Skeletal muscle tissue (tissue), 4 donors: Measurements from ENCODE around the gene AIFM2. TPM values are rescaled to one million over a fixed set of nuclear protein-coding genes. Genes with fewer than 3 reads are reported as not detected.
A peak's percentile ranks its signal among the peaks of the same experiment; 100 is the strongest.
"Not testable (repeated sequence)": the region's sequence is repeated elsewhere in the genome, so short reads cannot be mapped to it uniquely, and the experiment has no call there.

ENCODE experiments used
- H3K27ac ChIP-seq: one replicate; pipeline ENCODE4 v1.7.0; 2013; ENCODE audit warnings: mild to moderate bottlenecking, low read depth, low read length, inconsistent platforms
- H3K27me3 ChIP-seq, 3 donors: one replicate each; pipeline ENCODE4 v1.7.0; 2013; ENCODE audit warnings: low read length in 3 of 3; ENCODE audit not compliant: control insufficient read depth in 3 of 3, insufficient read depth in 3 of 3
- H3K36me3 ChIP-seq, 3 donors: one replicate each; pipeline ENCODE4 v1.7.0; 2013; ENCODE audit warnings: low read length in 3 of 3; ENCODE audit not compliant: control insufficient read depth in 3 of 3, insufficient read depth in 3 of 3
- H3K4me1 ChIP-seq, 3 donors: one replicate each; pipeline ENCODE4 v1.7.0; 2013; ENCODE audit warnings: low read length in 3 of 3, mild to moderate bottlenecking in 3 of 3; ENCODE audit not compliant: control insufficient read depth in 3 of 3, insufficient read depth in 3 of 3
- H3K4me3 ChIP-seq, 3 donors: one replicate each; pipeline ENCODE4 v1.7.0; 2013; ENCODE audit warnings: low read length in 3 of 3
- H3K9ac ChIP-seq, 3 donors: one replicate each; pipeline ENCODE4 v1.7.0; 2013; ENCODE audit warnings: low read length in 3 of 3, mild to moderate bottlenecking in 3 of 3, moderate library complexity in 2 of 3, low read depth in 1 of 3
- H3K9me3 ChIP-seq, 3 donors: one replicate each; pipeline ENCODE4 v1.7.0; 2013; ENCODE audit warnings: low read length in 3 of 3; ENCODE audit not compliant: control insufficient read depth in 3 of 3
- total RNA-seq: library from RNA; depleted of rRNA; stranded (reverse); fragments of >200 nt; gene quantifications from one replicate; pipeline ENCODE4 v1.2.3, GENCODE V29; 2014
- donor health status: Osteomylitis.

AIFM2 gene
- total RNA-seq, 1 donor from 2014 or later = 2.6 TPM

GRCh38 chr10:70124415-70124814 lies 8.2 kb downstream of the AIFM2 start:
- Histone ChIP-seq H3K4me1 (peaks cover 0 to 4% (median 0%) of the 10 kb centered on the region in 3 donors), H3K9me3 (no peaks in the 10 kb centered on the region), H3K27me3 (no peaks in the 10 kb centered on the region), H3K36me3 (peaks cover 15 to 29% (median 15%) of the 10 kb centered on the region in 3 donors), H3K27ac (no peak overlapping the region), H3K9ac (no peak overlapping the region), H3K4me3 (no peak overlapping the region)

- Histone ChIP-seq H3K4me1 (peaks cover 0 to 4% (median 0%) of the 10 kb centered on the region in 3 donors), H3K9ac (no peak overlapping the region), H3K9me3 (no peaks in the 10 kb centered on the region), H3K4me3 (no peak overlapping the region), H3K27ac (no peak overlapping the region), H3K36me3 (peaks cover 15 to 35% (median 17%) of the 10 kb centered on the region in 3 donors), H3K27me3 (no peaks in the 10 kb centered on the region)
These were observed 8.8 kb downstream of the AIFM2 start for GRCh38 chr10:70123817-70124216.

GRCh38 chr10:70123166-70123565 lies 9.5 kb downstream of the AIFM2 start:
- not testable (repeated sequence) for H3K27ac ChIP-seq, H3K4me1 ChIP-seq, H3K9ac ChIP-seq, H3K4me3 ChIP-seq, H3K27me3 ChIP-seq, H3K9me3 ChIP-seq
- H3K36me3 ChIP-seq = peaks cover 15 to 36% (median 18%) of the 10 kb centered on the region in 3 donors

GRCh38 chr10:70122742-70123141 lies 9.9 kb downstream of the AIFM2 start:
- H3K27me3 ChIP-seq = no peaks in the 10 kb centered on the region
- H3K4me1 ChIP-seq = peaks cover 0 to 7% (median 4%) of the 10 kb centered on the region in 3 donors
- H3K9ac ChIP-seq = no peak overlapping the region
- H3K4me3 ChIP-seq = no peak overlapping the region
- H3K36me3 ChIP-seq = peaks cover 15 to 36% (median 18%) of the 10 kb centered on the region in 3 donors
- H3K27ac ChIP-seq = no peak overlapping the region
- H3K9me3 ChIP-seq = no peaks in the 10 kb centered on the region

- peaks cover 0 to 12% (median 12%) of the 10 kb centered on the region in 3 donors for H3K4me1 ChIP-seq
- H3K4me3 ChIP-seq = no peak overlapping the region
- H3K27ac ChIP-seq = no peak overlapping the region
- no peaks in the 10 kb centered on the region for H3K9me3 ChIP-seq
- H3K9ac ChIP-seq = no peak overlapping the region
- H3K27me3 ChIP-seq = no peaks in the 10 kb centered on the region
- H3K36me3 ChIP-seq = peaks cover 24 to 47% (median 27%) of the 10 kb centered on the region in 3 donors
These were observed 11.2 kb downstream of the AIFM2 start for GRCh38 chr10:70121281-70121949.

GRCh38 chr10:70120417-70120816 lies 12.2 kb downstream of the AIFM2 start:
- H3K27ac ChIP-seq = no peak overlapping the region
- H3K36me3 ChIP-seq = peaks cover 24 to 52% (median 28%) of the 10 kb centered on the region in 3 donors
- no peak overlapping the region for H3K9ac ChIP-seq
- H3K4me3 ChIP-seq = no peak overlapping the region
- no peaks in the 10 kb centered on the region for H3K27me3 ChIP-seq
- peaks cover 0 to 14% (median 14%) of the 10 kb centered on the region in 3 donors for H3K4me1 ChIP-seq
- H3K9me3 ChIP-seq = no peaks in the 10 kb centered on the region

- H3K4me1 ChIP-seq = peaks cover 0 to 14% (median 14%) of the 10 kb centered on the region in 3 donors
- no peak overlapping the region for H3K27ac ChIP-seq
- no peaks in the 10 kb centered on the region for H3K9me3 ChIP-seq
- peaks cover 29 to 58% (median 34%) of the 10 kb centered on the region in 3 donors for H3K36me3 ChIP-seq
- H3K27me3 ChIP-seq = no peaks in the 10 kb centered on the region
- peak overlapping the region in 1 of 3 donors; percentile 25 for H3K9ac ChIP-seq
- H3K4me3 ChIP-seq = no peak overlapping the region
These were observed 13.0 kb downstream of the AIFM2 start for GRCh38 chr10:70119623-70120022.

GRCh38 chr10:70119197-70119596 lies 13.4 kb downstream of the AIFM2 start:
- H3K27ac ChIP-seq = no peak overlapping the region

GRCh38 chr10:70118196-70118595 lies 14.4 kb downstream of the AIFM2 start:
- H3K4me3 ChIP-seq = no peak overlapping the region
- H3K36me3 ChIP-seq = peaks cover 39 to 59% (median 43%) of the 10 kb centered on the region in 3 donors
- peaks cover 0 to 14% (median 14%) of the 10 kb centered on the region in 3 donors for H3K4me1 ChIP-seq
- no peak overlapping the region for H3K27ac ChIP-seq
- H3K9me3 ChIP-seq = no peaks in the 10 kb centered on the region
- no peaks in the 10 kb centered on the region for H3K27me3 ChIP-seq
- no peak overlapping the region for H3K9ac ChIP-seq

More at GRCh38 chr10:70119197-70119596, 13.4 kb downstream of the AIFM2 start:
- Histone ChIP-seq H3K4me3 (no peak overlapping the region), H3K4me1 (peaks cover 0 to 14% (median 14%) of the 10 kb centered on the region in 3 donors), H3K9ac (no peak overlapping the region), H3K9me3 (no peaks in the 10 kb centered on the region), H3K27me3 (no peaks in the 10 kb centered on the region), H3K36me3 (peaks cover 30 to 59% (median 35%) of the 10 kb centered on the region in 3 donors)

- Histone ChIP-seq H3K27ac (no peak overlapping the region), H3K4me3 (no peak overlapping the region), H3K9ac (no peak overlapping the region), H3K27me3 (no peaks in the 10 kb centered on the region), H3K9me3 (no peaks in the 10 kb centered on the region), H3K36me3 (peaks cover 43 to 61% (median 47%) of the 10 kb centered on the region in 3 donors), H3K4me1 (peaks cover 0 to 14% (median 14%) of the 10 kb centered on the region in 3 donors)
These were observed 15.0 kb downstream of the AIFM2 start for GRCh38 chr10:70117646-70118045.
